Esophagus muscularis mucosa (tissue), 3 donors: Measurements from ENCODE around the gene PRLR.

ENCODE experiments used
- CTCF ChIP-seq, 3 experiments: fragments of 200-600 bp in 2 of 3; fragments of 450-650 bp in 1 of 3; sonication (generic) in 2 of 3; IDR thresholded peaks; one replicate each; pipeline ENCODE4 v1.5.1; 2017 to 2019; ENCODE audit warnings: antibody characterized with exemption in 3 of 3, mild to moderate bottlenecking in 2 of 3, moderate library complexity in 1 of 3
- POLR2A ChIP-seq: fragments of 450-650 bp; IDR thresholded peaks from one replicate; pipeline ENCODE4 v1.6.1; 2017; ENCODE audit warnings: antibody characterized with exemption, moderate library complexity, mild to moderate bottlenecking, low read depth
- POLR2AphosphoS5 ChIP-seq, 2 donors: sonication (generic); formaldehyde crosslinking; IDR thresholded peaks; one replicate each; pipeline ENCODE4 v1.6.1; 2017; ENCODE audit warnings: antibody characterized with exemption in 2 of 2

GRCh38 chr5:35082530-35082929, 147.8 kb downstream of the PRLR start:
- TF ChIP-seq CTCF (IDR thresholded peaks at IDR 0.05), result no peak
- no peak for TF ChIP-seq POLR2A
- TF ChIP-seq POLR2AphosphoS5 (IDR thresholded peaks at IDR 0.05), result no peak
